Heart left ventricle (tissue), 13 donors: Measurements from ENCODE around the gene KCNJ12.
"Not testable (repeated sequence)": the region's sequence is repeated elsewhere in the genome, so short reads cannot be mapped to it uniquely, and the experiment has no call there.

Experiments
- POLR2A ChIP-seq, 2 donors: fragments of 450-650 bp; IDR thresholded peaks; one replicate each; pipeline ENCODE4 v1.6.1; 2017; ENCODE audit warnings: antibody characterized with exemption in 2 of 2, mild to moderate bottlenecking in 2 of 2, moderate library complexity in 2 of 2
- TF ChIP-seq, protein P1 (sequence below), 12 donors: fragments of 200-600 bp; sonication (generic) in 4 of 12; IDR thresholded peaks; one replicate each; pipeline versions ENCODE4 v1.5.0 to v1.8.0; 2018 to 2022; ENCODE audit warnings: antibody characterized with exemption in 12 of 12, mild to moderate bottlenecking in 5 of 12
- donor health status: ischemic (EF 13 %, LVEDD 7.1; RV severe dilation, severe dysfunction).
- donor health status: DM: no; HTN: yes; CAD: no.
- donor health status: DM: no; HTN: no; CAD: no.
- donor health status: ischemic (EF 25% LVEDD 6.9; RV normal size, moderate dysfunction).
- donor health status: ischemic (EF 25% LVEDD 5.7; RV mildly dilated, moderate dysfunction).
- donor health status: ischemic (EF 35%, LVEDD 5.7; RV mildly dilated, moderate dysfunction).
- donor health status: nonischemic (EF 11% LVEDD 7.7; RV severe dilation, severe dysfunction).
- donor health status: DM: yes; HTN: yes; CAD: no.
- donor health status: PGD.
- donor health status: ischemic (EF 29% LVEDD 5.4; RV normal size, mild dysfunction).
- donor health status: nonischemic (EF 23%, LVEDD 6.1; RV moderate dilation, normal function).

DNA sequence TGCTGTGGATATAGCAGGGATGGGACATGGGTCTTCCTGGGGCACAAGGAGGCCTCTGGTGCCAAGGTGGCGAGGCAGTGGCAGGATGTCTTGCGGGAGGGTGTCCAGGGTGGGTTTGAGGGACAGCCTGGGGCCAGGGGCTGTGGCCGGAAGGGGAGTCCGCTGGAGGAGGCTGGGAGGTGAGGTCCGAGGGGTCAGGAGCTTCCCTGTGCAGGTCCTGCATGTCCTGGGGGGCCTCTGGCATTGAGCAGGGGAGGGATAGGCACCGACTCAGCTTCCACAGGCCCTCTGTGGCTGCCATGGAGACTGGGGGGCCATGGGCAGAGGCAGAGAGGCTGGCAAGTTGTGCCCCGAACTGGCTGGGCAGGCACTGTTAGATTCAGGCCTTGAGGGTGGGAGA lies 38.5 kb downstream of the KCNJ12 start:
- TF ChIP-seq, protein P1, sequence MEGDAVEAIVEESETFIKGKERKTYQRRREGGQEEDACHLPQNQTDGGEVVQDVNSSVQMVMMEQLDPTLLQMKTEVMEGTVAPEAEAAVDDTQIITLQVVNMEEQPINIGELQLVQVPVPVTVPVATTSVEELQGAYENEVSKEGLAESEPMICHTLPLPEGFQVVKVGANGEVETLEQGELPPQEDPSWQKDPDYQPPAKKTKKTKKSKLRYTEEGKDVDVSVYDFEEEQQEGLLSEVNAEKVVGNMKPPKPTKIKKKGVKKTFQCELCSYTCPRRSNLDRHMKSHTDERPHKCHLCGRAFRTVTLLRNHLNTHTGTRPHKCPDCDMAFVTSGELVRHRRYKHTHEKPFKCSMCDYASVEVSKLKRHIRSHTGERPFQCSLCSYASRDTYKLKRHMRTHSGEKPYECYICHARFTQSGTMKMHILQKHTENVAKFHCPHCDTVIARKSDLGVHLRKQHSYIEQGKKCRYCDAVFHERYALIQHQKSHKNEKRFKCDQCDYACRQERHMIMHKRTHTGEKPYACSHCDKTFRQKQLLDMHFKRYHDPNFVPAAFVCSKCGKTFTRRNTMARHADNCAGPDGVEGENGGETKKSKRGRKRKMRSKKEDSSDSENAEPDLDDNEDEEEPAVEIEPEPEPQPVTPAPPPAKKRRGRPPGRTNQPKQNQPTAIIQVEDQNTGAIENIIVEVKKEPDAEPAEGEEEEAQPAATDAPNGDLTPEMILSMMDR (IDR thresholded peaks at IDR 0.05): not testable (repeated sequence)
- TF ChIP-seq POLR2A (IDR thresholded peaks at IDR 0.05): not testable (repeated sequence)
